Stimulated activated CD8-positive, alpha-beta memory T cell treated with anti-CD3 and anti-CD28 coated beads, Interleukin-15, amount 100 ng/mL, for 1 hour (primary cell): ENCODE data around the gene SIDT2.
"Not testable (repeated sequence)": the region's sequence is repeated elsewhere in the genome, so short reads cannot be mapped to it uniquely, and the experiment has no call there.

Experiments
- DNase-seq: peaks from one replicate; pipeline ENCODE4 v3.0.0-alpha.2; 2020; ENCODE audit warnings: low read depth

SIDT2 gene

DNA sequence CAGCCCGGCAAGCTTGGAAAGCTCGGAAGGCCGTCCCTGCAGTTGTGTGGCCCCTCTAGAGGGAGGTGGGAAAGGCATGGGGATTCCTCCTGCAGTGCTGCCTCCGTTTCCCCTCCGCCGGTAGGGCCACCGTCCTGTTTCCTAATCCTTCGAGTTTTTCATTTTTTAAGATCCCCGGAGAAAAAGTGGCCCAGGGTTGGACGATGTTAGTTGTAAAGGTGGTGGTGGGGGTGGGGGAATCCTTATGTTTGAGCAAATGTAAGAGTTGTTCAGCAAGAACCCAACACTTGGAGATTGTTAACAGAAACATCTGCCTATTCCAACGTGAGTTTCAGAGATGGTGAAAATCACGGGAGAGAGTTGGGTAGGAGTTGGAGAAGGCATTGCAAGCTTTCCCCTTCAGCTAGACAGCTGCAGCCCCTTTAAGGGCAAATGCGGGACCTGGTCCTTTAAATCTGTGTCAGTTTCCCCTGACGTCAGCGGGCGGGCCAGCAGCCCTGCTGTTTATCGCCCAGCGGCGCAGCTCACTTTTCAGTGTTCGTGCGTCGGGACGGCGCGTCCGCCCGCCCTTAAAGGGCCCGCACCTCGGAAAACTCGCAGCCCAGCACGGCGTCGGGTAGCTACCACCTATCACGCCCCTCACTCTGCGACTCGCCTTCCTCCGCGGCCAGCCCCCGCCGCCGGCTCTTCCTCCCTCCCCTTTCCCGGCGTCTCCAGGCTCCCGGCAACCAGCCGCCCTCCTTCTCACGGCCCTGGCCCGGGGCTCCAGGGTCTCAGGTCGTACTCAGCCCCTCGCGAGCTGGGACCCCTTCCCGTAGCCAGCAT is at the start of gene SIDT2:
TSS of gene SIDT2 (plus strand) at position 534 of the 825 bp plus-strand sequence. CDS start 521 bp downstream, outside the sequence.
- DNase-seq, result peak; percentile 76

DNA sequence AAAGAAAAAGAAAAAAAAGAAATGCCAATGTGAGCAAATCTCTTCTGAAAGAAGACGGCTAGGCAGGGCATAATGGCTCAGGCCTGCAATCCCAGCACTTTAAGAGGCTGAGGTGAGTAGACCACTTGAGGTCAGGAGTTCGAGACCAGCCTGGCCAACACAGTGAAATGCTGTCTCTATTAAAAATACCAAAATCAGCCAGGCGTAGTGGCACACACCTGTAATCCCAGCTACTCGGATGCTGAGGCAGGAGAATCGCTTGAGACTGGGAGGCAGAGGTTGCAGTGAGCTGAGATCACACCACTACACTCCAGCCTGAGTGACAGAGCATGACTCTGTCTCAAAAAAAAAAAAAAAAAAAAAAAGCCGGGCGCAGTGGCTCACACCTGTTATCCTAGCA is 48.1 kb upstream of the SIDT2 start:
- not testable (repeated sequence) for DNase-seq

GRCh38 chr11:117130879-117131278 is 47.7 kb upstream of the SIDT2 start:
- no peak for DNase-seq

DNA sequence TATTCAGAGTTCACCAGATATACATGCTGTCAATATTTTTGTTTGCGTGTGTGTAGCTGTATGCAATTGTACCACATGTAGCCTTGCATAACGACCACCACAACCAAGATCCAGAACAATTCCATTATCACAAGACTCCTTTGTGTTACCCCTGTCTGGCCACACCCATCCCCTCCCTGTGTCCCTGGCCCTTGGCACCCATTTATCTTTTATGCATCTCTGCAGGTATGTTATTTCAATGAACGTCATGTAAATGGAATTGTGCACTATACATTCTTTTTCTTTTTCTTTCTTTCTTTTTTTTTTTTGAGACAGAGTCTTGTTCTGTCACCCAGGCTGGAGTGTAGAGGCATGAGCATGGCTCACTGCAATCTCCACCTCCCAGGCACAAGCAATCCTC is 44.1 kb upstream of the SIDT2 start:
- DNase-seq, result no peak

GRCh38 chr11:117134979-117135378 is 43.6 kb upstream of the SIDT2 start:
- DNase-seq, result not testable (repeated sequence)

- not testable (repeated sequence) for DNase-seq
Measured at GRCh38 chr11:117137223-117138086, 41.1 kb upstream of the SIDT2 start.

DNA sequence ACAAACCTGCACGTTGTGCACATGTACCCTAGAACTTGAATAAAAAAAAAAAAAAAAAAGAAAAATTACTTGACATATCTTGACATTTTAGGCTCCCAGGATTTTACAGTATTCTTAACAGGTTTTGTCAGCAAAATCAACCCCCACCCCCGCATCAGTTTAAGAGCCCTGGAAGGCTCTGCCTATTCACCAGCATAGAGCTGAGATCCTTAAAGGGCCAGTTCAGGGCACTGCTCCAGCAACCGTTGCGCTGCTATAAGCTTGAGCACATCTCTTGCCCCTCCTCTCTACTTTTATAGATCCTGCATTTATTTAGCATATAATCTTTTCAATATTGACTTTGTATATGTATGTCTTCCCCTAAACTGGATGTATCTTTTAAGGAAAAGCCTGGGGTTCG is 35.2 kb upstream of the SIDT2 start:
- no peak for DNase-seq

- peak; percentile 93 for DNase-seq
Measured at GRCh38 chr11:117143871-117144476, 34.6 kb upstream of the SIDT2 start, which contains the start of gene PAFAH1B2. TSS of gene PAFAH1B2 (plus strand) at chr11:117144287. CDS start at chr11:117152448, 8,161 bp downstream.

GRCh38 chr11:117144477-117145392 is 33.8 kb upstream of the SIDT2 start:
- no peak for DNase-seq

GRCh38 chr11:117145393-117145761 is 33.2 kb upstream of the SIDT2 start:
- DNase-seq, result no peak

DNA sequence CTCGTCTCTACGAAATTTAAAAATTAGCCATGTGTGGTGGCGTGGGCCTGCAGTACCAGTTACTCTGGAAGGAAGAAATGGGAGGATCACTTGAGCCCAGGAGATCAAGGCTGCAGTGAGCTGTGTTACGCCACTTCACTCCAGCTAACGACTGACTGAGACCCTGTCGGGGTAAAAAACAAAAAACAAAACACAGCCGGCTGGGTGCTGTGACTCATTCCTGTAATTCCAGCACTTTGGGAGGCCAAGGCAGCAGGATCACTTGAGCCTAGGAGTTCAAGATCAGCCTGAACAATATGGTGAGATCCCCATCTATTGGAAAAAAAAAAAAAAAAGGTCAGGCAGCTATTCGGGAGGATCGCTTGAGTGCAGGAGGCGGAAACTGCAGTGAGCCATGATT is 32.0 kb upstream of the SIDT2 start:
- DNase-seq, result no peak

DNA sequence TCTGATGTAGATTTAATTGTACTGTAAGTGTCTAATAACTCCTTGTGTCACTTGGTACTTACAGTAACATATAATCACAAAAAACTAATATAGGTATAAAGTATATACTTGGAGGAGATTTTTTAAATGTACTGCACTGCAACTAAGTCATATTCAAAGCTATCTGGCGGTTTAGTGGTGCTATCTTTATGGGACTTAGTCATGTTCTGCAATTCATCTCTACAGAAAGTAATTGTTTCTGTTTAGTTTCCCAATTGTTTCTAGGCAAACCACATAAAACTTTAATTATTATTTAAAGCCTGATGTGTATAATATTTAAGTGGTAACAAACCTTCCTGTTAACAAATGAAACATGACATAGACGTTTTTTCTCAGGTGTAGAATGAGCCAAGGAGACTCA is 26.5 kb upstream of the SIDT2 start:
- DNase-seq, result no peak

GRCh38 chr11:117154468-117154867 is 24.1 kb upstream of the SIDT2 start:
- DNase-seq, result no peak

- no peak for DNase-seq
Measured at GRCh38 chr11:117157507-117157906, 21.0 kb upstream of the SIDT2 start.

DNA sequence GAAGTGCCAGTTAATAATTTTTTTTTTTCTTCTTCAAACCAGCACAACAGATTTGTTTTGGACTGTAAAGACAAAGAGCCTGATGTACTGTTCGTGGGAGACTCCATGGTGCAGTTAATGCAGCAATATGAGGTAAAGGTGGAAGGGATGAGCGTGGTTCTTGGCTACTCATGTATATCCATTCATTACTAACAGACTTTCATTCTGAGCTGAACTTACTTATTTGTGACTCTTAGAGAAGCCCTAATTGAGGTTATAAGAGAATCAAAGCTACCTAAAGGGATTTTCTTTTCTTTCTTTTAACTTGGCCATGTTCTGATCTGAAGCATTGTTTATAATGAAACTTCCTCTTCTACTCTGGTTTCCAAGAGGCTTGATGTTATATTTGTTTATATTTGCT is 18.7 kb upstream of the SIDT2 start:
- DNase-seq, result no peak

- no peak for DNase-seq
Measured at GRCh38 chr11:117160826-117161225, 17.7 kb upstream of the SIDT2 start.

- no peak for DNase-seq
Measured at GRCh38 chr11:117166491-117166890, 12.1 kb upstream of the SIDT2 start.

- no peak for DNase-seq
Measured at GRCh38 chr11:117169736-117170135, 8.8 kb upstream of the SIDT2 start.

DNA sequence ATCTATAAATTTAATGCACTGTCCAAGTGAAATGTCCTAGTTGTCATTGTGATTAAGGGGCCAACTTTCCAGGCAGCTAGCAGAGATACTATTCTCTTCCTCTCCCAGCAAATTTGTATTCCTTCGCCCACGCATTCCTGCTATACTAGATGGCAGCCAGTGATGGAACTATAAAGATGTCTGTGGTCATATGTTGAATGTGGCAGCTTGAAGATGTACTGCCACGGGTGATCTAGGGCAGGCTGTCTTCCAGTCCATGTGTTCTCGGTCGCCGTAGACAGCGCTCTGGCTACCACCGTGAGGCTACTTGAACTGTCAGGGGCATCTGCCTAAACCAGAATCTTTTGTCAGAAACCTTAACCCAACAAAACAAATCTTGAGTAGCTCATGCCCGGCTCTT is 8.3 kb upstream of the SIDT2 start:
- no peak for DNase-seq

GRCh38 chr11:117171007-117171403 is 7.5 kb upstream of the SIDT2 start:
- no peak for DNase-seq

GRCh38 chr11:117171404-117172061 is 7.0 kb upstream of the SIDT2 start:
- no peak for DNase-seq
